T-helper 2 cell treated with Interferon-gamma antibody and Interleukin-4, amounts not matched to agents 5 μg/mL and 100 μg/mL, for 36 hours (primary cell): Measurements from ENCODE around the gene SLC8B1.

Experiments used
- DNase-seq: peaks from one replicate; pipeline ENCODE4 v3.0.0; 2021; ENCODE audit warnings: low spot score
- H3K27ac Mint-ChIP-seq: one replicate; pipeline ENCODE4 v1.8.0; 2021; ENCODE audit warnings: mild to moderate bottlenecking, mixed read lengths
- H3K27me3 Mint-ChIP-seq: one replicate; pipeline ENCODE4 v1.8.0; 2021; ENCODE audit warnings: low read depth, mixed read lengths
- H3K36me3 Mint-ChIP-seq: one replicate; pipeline ENCODE4 v1.8.0; 2021; ENCODE audit warnings: low read depth, mixed read lengths
- H3K4me1 Mint-ChIP-seq: one replicate; pipeline ENCODE4 v1.8.0; 2021; ENCODE audit warnings: low read depth, mixed read lengths
- H3K4me3 Mint-ChIP-seq: one replicate; pipeline ENCODE4 v1.8.0; 2022; ENCODE audit warnings: mild to moderate bottlenecking, moderate library complexity, mixed read lengths
- H3K9me3 Mint-ChIP-seq: one replicate; pipeline ENCODE4 v1.8.0; 2021; ENCODE audit warnings: mixed read lengths

The SLC8B1 gene

DNA sequence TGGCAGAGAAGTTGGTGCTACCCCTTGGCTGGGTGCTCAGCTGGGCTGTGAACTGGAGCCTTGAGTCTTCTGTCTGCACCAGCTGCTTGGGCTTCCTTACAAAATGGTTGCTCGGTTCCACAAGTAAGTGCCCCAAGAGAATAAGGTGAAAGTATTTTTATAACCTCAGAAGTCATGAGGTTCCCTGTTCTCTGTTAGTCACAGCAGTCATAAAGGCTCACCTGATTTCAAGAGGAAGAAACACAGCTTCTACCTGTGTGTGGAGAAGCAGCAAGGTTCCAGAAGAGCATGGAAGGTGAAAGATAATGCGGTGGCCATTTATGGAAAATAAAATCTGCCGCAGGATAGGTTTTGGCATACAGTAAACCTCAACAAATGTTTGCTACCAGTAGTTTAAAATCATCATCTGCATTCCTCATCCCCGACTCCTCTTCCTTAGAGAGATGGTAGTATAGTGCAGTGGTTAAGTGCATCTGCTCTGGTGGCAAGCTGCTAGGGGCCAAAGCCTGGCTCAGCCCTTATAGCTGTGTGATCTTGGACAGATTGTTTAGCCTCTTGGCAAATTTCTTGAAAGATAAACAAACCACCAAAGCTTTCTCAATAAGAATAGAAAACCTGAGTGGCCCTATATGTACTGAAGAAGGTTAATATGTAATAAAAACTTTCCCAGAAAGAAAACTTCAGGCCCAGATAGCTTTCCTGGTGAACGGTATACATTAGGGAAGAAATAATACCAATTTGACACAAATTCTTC is 81.2 kb downstream of the SLC8B1 start:
- no peaks in the 10 kb centered on the region for H3K27me3 Mint-ChIP-seq
- H3K27ac Mint-ChIP-seq: no peak overlapping the region
- H3K4me3 Mint-ChIP-seq: no peak overlapping the region
- peaks cover 4% of the 10 kb centered on the region for H3K4me1 Mint-ChIP-seq
- H3K9me3 Mint-ChIP-seq: peaks cover 10% of the 10 kb centered on the region
- DNase-seq: no peak
- peaks cover 51% of the 10 kb centered on the region for H3K36me3 Mint-ChIP-seq

DNA sequence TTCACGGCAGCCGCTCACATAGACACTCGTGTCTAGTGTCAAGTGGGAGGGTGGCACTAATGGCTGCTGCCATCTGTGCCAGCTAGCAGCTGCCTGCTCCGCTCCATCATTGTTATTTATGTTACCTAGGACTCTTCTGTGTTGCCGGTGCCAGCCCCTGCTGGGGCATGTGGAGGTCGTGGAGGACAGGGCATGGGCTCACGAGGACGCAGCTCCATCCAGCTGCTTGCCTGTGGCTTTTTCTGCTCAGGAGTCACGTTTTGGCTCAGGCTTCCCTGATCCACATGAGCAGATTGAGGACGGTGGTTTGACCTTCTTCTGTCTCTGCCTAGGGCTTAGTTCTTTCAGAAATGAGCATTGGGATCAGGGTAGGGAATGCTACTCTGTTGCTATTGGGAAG is 82.4 kb downstream of the SLC8B1 start:
- Mint-ChIP-seq H3K27me3 (no peaks in the 10 kb centered on the region), H3K4me3 (no peak overlapping the region), H3K27ac (no peak overlapping the region), H3K9me3 (peaks cover 10% of the 10 kb centered on the region), H3K4me1 (no peaks in the 10 kb centered on the region), H3K36me3 (peaks cover 51% of the 10 kb centered on the region)
- no peak for DNase-seq

DNA sequence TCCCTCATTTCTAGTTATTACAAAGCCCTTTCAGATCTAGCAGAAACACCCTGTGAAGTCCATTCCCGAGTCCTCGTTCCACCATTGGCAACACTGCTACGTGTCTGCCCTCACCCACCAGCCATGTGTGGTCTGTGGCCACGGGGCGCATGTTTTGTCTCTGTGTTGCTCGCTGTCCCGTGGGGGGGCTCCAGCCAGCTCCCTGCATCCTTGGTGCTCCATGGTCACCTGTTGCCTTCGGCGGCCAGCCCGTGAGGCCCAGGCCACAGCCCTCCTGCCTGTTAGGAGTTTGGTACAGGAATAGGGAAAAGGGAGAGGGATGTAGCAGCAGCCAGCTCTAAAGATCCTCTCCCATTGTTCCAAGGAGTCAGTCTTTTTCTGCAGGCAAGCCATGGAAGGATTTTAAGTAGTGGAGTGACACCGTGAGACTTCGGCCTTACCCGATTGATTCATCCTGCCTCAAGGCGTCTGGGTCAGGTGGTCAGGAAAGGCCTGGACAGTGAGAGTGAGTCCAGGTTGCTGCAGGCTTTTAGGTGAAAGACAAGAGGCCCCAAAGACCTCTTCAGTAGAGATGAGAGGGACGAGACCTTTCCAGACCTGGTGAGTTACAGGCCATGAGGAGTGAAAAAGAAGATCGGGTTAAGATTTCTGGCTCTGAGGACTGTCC is 83.4 kb downstream of the SLC8B1 start:
- Mint-ChIP-seq H3K4me3 (no peak overlapping the region), H3K9me3 (peaks cover 10% of the 10 kb centered on the region), H3K4me1 (no peaks in the 10 kb centered on the region), H3K27ac (no peak overlapping the region), H3K36me3 (peaks cover 44% of the 10 kb centered on the region), H3K27me3 (no peaks in the 10 kb centered on the region)
- DNase-seq: no peak

DNA sequence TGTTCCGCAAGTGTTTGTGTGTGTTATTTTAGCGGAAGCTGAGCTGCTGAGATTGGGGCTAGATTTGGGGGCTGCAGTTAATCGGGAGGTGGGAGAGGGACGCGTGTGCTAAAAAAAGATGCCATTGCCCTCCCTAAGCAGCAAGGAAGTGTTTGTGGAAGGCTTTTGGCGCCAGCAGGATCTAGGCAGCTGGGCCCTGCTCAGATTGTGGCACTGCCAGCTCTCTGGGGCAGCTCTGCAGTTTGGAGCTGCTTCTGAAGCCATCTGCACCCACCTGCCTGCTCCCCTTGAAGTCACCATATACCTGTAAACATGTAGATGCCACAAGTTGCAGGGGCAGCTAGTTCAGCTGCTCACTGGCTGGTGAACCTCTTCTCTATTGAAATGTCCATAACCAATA is 84.9 kb downstream of the SLC8B1 start:
- Mint-ChIP-seq H3K4me3 (no peak overlapping the region), H3K27ac (no peak overlapping the region), H3K4me1 (peaks cover under 1% of the 10 kb centered on the region), H3K9me3 (peaks cover 10% of the 10 kb centered on the region), H3K36me3 (peaks cover 45% of the 10 kb centered on the region), H3K27me3 (no peaks in the 10 kb centered on the region)
- DNase-seq: no peak

DNA sequence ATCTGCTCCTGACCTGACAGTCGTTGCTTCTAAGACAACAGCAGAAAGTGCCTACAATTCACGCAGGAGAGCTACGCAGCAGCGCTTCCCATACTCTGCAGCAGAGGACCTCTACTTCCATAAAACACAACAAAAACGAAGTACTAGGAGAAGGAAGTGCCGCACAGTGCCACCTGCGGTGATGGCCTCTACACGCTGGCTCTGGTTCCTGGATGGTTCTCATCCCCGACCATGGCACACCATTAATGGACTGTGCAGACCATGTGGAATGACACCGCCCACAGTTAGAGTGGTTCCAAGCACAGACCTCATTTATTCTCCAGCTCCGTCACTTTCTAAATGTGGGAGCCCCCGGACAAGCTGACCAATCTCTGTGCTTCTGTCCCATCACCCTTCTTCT is 85.4 kb downstream of the SLC8B1 start:
- no peak for DNase-seq
- Mint-ChIP-seq H3K4me1 (peaks cover 5% of the 10 kb centered on the region), H3K36me3 (peaks cover 42% of the 10 kb centered on the region), H3K9me3 (peaks cover 10% of the 10 kb centered on the region), H3K27me3 (no peaks in the 10 kb centered on the region), H3K4me3 (no peak overlapping the region), H3K27ac (no peak overlapping the region)

DNA sequence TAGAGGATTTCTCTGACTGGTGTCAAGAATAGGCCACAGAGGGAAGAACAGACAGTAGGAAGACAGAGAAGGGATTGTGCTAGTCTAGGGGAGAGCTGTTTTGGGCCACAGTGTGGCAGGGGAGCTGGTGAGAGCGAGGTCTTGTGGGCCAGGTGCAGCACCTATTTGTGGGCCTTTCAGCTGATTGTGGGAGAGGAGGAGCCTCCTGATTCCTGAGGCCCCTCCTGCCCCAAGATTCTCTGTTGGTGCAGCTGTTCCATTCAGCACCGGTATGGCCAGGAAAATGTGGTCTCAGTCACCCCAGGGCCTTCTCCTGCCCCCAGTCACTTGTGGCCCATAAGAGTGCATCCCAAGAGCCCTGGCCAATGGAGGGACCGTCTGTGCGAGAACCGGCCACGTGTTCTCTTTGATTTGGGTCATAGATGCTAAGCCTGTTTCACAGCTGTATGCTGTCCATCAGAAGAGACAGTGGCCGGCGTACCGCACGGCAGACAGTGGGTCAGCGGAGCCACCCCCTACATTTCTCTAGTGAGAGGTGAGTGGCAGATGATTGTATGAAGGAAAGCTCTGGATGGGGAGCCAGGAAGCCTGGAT is 86.0 kb downstream of the SLC8B1 start:
- no peak overlapping the region for H3K27ac Mint-ChIP-seq
- peaks cover 41% of the 10 kb centered on the region for H3K36me3 Mint-ChIP-seq
- no peaks in the 10 kb centered on the region for H3K27me3 Mint-ChIP-seq
- H3K9me3 Mint-ChIP-seq: peaks cover 8% of the 10 kb centered on the region
- DNase-seq: no peak
- no peak overlapping the region for H3K4me3 Mint-ChIP-seq
- H3K4me1 Mint-ChIP-seq: peaks cover 7% of the 10 kb centered on the region
